Amniotic epithelial cell (primary cell): ENCODE measurements around the gene PPP1R36.
"Not testable (repeated sequence)": the region's sequence is repeated elsewhere in the genome, so short reads cannot be mapped to it uniquely, and the experiment has no call there.

Experiments used
- DNase-seq: peaks from one replicate; pipeline ENCODE4 v3.0.0-alpha.2; 2010; ENCODE audit warnings: low read depth

PPP1R36 gene

DNA sequence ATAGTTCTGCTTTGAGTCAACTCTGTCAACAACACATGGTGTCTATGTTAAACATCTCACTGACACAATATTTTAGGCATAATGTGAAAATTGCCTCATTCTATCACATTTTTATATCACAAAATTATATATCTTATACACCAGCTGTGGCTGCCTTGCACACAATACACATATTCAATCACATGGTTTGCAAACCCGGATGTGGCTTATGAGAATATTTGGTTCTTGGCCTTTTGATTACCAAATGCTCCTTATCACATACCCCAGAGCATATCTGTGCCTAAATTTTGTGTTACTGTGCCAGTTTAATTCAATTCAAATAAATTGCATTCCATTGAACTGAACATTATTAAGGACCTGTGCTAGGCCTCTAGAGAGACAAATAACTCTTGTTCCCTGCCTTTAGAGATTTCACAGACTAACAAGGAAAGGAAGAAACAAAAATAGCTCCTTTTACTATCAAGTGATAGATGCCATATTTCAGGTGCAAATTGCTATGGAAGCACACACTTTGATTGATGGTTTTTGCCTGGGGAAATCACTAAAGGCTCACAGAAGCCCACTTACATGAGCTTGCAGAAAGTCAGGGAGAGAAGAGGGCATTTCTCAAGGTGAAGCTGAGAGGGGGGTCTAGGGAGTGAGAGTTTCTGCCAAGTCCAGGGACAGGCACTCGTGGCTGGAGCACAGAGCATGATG lies 63.4 kb downstream of the PPP1R36 start:
- no peak for DNase-seq

GRCh38 chr14:64614166-64614565 lies 64.4 kb downstream of the PPP1R36 start:
- DNase-seq, result peak; percentile 73

DNA sequence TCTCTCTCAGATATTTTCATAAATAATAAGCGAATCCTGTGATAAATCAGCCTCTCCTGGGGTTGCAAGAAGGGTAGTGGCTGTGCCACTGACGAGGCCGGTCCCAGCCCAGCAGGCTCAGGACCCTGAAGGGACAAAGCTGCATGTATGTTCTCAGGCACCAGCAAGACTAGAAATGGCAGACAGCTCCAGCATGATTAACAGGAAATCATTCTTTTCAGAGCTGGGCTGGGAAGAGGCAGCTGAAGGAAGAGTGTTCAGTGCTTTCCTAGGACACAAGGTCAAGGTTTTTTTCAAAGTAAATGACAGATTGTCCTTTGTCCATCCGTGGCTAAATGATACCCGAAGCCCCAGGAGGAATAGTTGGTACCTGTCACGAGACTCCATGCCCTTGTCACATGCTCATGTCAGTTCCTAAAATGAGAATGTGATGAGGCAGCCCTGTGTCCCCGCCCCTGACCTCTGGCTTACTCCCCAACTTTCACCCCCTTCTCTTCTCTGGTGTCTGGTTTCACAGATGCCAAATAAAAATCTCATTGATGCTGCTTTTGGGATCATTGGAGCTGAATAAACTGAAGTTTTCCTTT lies 65.1 kb downstream of the PPP1R36 start:
- DNase-seq, result no peak

- not testable (repeated sequence) for DNase-seq
Measured at GRCh38 chr14:64617872-64618408, 68.2 kb downstream of the PPP1R36 start.

- DNase-seq, result no peak
Measured at GRCh38 chr14:64620910-64621309, 71.1 kb downstream of the PPP1R36 start.

- DNase-seq, result no peak
Measured at GRCh38 chr14:64623554-64624165, 73.9 kb downstream of the PPP1R36 start.

DNA sequence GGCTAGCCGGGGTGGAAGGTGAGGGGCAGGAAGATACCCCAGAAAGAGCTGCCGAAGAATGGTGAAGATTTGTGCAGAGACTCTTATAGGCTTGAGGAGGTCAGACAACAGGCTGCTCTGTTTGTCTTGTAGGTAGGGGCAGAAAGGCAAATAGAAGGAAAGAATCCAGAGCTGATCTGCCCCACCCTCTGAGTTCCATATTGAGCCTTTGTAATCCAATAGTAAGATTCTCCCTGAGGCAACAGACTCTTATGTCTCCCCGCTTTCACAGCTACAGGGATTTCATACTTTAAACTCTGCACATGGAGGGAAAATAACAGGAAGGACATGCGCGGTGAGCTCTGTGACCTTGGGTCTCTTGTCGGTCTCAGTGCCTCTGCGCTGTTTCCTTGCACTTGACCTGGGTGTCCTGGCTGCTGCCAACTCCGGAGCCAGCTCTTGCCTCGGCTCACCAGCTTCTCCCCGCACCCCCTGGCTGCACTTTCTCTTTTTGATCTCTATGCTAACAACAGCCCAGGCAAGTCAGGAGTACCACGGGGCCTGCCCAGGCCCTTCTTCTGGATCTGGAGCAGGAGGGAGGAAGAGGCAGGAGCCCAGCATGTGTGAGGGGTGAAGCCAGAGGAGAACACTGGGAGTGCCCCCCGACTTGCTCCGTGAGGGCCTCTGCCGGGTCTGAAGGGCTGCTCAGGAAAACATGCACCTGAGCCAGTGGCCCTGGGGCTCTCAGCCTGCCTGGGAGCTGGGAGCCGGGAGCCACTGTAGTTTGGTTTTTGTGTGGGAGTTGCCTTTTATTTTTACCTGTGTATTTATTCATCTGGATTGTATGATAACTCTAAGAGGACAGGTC lies 75.8 kb downstream of the PPP1R36 start:
- no peak for DNase-seq

DNA sequence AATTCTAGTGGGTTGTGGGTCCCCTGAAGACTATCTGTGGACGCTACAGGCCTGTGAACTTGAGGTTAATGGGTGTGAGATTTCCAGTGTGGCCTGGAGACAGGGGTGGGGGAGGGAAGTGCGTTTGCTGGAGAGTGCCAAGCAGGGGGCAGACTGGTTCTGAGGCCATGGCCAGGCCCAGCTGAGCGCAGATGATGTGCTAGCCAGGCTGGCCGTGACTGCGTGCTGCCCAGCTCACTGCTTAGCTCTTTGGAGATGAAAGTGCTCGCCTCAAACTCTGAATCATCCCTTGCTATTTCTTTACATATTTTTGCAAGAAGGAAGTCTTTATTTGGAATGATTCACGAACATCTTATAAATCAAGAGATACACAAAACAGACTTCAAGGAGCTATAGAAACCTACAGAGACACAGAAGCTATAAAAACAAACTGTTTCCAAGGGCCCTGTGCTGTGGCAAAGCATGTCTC lies 79.2 kb downstream of the PPP1R36 start:
- peak; percentile 99 for DNase-seq

GRCh38 chr14:64630778-64631177 lies 81.0 kb downstream of the PPP1R36 start:
- no peak for DNase-seq

DNA sequence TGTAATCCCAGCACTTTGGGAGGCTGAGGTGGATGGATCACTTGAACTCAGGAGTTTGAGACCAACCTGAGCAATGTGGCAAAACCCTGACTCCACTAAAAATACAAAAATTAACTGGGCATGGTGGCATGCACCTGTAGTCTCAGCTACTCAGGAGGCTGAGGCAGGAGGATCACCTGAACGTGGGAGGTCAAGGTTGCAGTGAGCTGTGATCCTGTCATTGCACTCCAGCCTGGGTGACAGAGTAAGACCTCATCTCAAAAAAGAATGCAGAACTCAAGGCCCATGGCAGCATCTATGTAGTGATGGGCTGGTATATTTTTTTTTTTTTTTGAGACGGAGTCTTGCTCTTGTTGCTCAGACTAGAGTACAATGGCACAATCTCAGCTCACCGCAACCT lies 81.5 kb downstream of the PPP1R36 start:
- DNase-seq, result not testable (repeated sequence)

DNA sequence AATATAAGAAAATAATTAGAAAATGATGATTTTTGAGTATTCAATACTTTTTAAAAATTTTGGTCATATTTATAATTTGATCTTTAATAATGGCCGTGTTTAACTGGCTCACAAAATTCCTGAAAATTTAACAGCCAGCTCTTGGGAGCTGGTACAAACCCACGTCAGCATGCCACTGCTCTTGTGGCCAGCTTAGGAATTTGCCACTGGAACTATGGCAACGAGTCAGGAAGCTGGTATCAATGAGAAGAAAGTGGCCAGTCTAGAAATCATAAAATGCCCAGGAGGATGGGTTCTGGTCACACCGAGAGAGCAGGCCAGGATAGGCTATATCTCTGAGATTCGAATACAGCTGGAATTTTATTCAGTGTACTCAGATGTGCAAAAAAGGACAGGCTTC lies 82.3 kb downstream of the PPP1R36 start:
- DNase-seq, result no peak

- DNase-seq, result no peak
Measured at GRCh38 chr14:64634558-64634957, 84.8 kb downstream of the PPP1R36 start.

DNA sequence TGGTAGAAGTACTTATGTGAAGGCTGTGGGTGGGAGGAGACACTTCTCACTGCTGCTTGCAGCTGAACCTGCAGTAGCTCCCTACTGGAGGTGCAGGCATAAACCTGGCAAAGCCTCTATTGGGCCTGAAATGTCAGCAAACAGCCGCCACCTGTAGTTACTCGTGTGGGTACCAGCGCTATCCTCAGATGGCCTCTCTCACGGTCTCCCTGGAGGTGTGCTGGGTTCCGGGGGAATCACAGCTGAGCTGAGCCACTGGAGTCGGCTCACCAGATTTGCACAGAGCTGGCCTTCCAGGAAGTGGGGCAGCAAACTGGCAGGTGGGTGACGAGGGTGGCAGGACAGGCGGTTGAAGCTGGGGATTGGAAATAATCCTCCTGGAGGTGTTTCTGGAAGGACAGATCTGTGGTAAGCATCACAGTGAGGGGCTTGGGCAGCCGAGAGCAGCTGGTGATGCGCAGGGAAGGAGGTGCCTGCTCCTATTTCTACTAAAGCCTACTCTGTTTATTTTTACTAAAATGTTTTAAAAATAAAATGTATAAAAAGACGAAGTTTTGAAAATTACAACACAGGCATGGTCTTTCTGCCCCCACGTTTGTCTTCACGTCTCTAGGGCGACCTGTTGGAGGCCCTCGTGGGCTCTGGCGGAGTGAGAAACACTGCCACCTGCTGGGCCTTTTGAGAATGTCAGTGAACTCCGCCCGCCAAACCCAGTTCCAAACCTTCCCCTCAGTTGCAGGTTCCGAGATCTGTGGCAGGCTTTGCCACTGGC lies 86.6 kb downstream of the PPP1R36 start:
- DNase-seq, result peak; percentile 59

DNA sequence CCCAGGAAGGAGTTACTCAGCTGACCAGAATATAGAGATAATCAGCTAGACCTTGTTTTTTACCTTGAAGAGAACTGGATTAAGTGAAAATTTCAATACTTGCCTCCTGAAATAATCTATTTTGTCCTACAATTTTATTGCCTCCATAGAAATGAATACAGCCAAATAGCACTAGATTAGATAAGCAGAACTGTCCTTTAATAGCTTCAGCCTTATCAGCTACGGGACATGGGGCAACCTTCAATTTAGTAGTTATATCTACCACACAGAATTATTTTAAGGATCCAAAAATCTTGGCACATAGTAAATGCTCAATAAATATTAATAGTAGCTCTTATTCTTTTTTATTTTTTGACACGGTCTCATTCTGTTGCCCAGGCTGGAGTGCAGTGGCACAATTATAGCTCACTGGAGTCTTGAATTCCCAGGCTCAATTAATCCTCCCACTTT lies 87.2 kb downstream of the PPP1R36 start:
- no peak for DNase-seq

GRCh38 chr14:64637735-64638473 lies 88.1 kb downstream of the PPP1R36 start:
- peak; percentile 79 for DNase-seq

DNA sequence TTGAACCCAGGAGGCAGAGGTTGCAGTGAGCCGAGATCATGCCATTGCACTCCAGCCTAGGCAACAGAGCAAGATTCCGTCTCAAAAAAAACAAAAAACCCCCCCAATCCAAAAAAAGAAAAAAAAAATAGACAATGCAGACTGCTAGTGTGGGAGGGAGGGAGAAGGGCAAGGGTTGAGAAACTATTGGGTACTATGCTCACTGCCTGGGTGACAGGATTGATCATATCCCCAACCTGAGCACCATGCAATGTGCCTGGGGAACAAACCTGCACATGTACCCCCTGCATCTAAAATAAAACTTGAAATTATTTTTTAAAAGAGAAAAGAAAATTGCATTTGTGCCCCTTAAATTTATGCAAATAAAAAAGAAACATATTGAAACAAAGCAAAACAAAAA lies 88.9 kb downstream of the PPP1R36 start:
- DNase-seq, result no peak
